IPS DF 4.7 (cell line): ENCODE data around the gene VWA3B.

Experiments used
- DNase-seq: peaks from one replicate; pipeline ENCODE4 v3.0.0-alpha.2; 2013; ENCODE audit warnings: low spot score; ENCODE audit errors: extremely low read depth

Gene VWA3B

GRCh38 chr2:98170076-98170475 is 83.1 kb downstream of the VWA3B start:
- no peak for DNase-seq

GRCh38 chr2:98172150-98172765 is 85.3 kb downstream of the VWA3B start:
- DNase-seq, result no peak

GRCh38 chr2:98172951-98173350 is 86.0 kb downstream of the VWA3B start:
- no peak for DNase-seq

- no peak for DNase-seq
Observed at GRCh38 chr2:98175811-98176210, 88.8 kb downstream of the VWA3B start.

- no peak for DNase-seq
Observed at GRCh38 chr2:98177286-98177685, 90.3 kb downstream of the VWA3B start.

- DNase-seq, result no peak
Observed at GRCh38 chr2:98177986-98178385, 91.0 kb downstream of the VWA3B start.

- no peak for DNase-seq
Observed at GRCh38 chr2:98180456-98180855, 93.5 kb downstream of the VWA3B start.

GRCh38 chr2:98181346-98181745 is 94.4 kb downstream of the VWA3B start:
- no peak for DNase-seq

- DNase-seq, result no peak
Observed at GRCh38 chr2:98185801-98186200, 98.8 kb downstream of the VWA3B start.

- no peak for DNase-seq
Observed at GRCh38 chr2:98187194-98187593, 100.2 kb downstream of the VWA3B start.

GRCh38 chr2:98188351-98189046 is 101.5 kb downstream of the VWA3B start:
- no peak for DNase-seq

- DNase-seq, result no peak
Observed at GRCh38 chr2:98191883-98192282, 104.9 kb downstream of the VWA3B start.

GRCh38 chr2:98201576-98201975 is 114.6 kb downstream of the VWA3B start:
- DNase-seq, result no peak

GRCh38 chr2:98205889-98206288 is 118.9 kb downstream of the VWA3B start:
- no peak for DNase-seq

GRCh38 chr2:98212092-98213000 is 125.4 kb downstream of the VWA3B start:
- DNase-seq, result no peak

- DNase-seq, result no peak
Observed at GRCh38 chr2:98216616-98217015, 129.6 kb downstream of the VWA3B start.

- DNase-seq, result no peak
Observed at GRCh38 chr2:98219152-98219551, 132.2 kb downstream of the VWA3B start.

GRCh38 chr2:98233941-98234340 is 147.0 kb downstream of the VWA3B start:
- no peak for DNase-seq

GRCh38 chr2:98234776-98235175 is 147.8 kb downstream of the VWA3B start:
- DNase-seq, result no peak

GRCh38 chr2:98236935-98237334 is 150.0 kb downstream of the VWA3B start:
- DNase-seq, result no peak

- DNase-seq, result no peak
Observed at GRCh38 chr2:98240786-98241398, 153.9 kb downstream of the VWA3B start.

GRCh38 chr2:98241592-98241991 is 154.6 kb downstream of the VWA3B start:
- no peak for DNase-seq
